ENCODE data around the gene PROSER3.

GRCh38 chr19:35788205-35788960, 30.4 kb downstream of the PROSER3 start:
- TF ChIP-seq CTCF (IDR thresholded peaks at IDR 0.05) (no peak), POLR2A (IDR thresholded peaks at IDR 0.05) (no peak)
